Neural cell (in vitro differentiated cells): Measurements from ENCODE around the gene CD4. TPM values are rescaled to one million over a fixed set of nuclear protein-coding genes. Genes with fewer than 3 reads are reported as not detected.
"Not testable (repeated sequence)": the region's sequence is repeated elsewhere in the genome, so short reads cannot be mapped to it uniquely, and the experiment has no call there.

ENCODE experiments used
- H2AFZ ChIP-seq: fragments of 200-600, 300-800 bp; sonication (generic), shearing (Covaris generic); 2 replicates; pipeline ENCODE4 v1.6.0; 2014; ENCODE audit warnings: low read depth, mild to moderate bottlenecking, antibody characterized with exemption, low read length, moderate library complexity
- H3F3A ChIP-seq: fragments of 200-600 bp; shearing (Covaris generic); 2 replicates; pipeline ENCODE4 v1.6.1; 2016; ENCODE audit warnings: mild to moderate bottlenecking, moderate library complexity, mixed read lengths, antibody characterized with exemption, low read length; ENCODE audit not compliant: insufficient read depth, poor library complexity, severe bottlenecking
- H3K27ac ChIP-seq: fragments of 200-600, 300-800 bp; sonication (generic), shearing (Covaris generic); 2 replicates; pipeline ENCODE4 v1.5.1; 2014; ENCODE audit warnings: mild to moderate bottlenecking, low read length, moderate library complexity
- H3K27me3 ChIP-seq: fragments of 300-800, 200-600 bp; sonication (generic), shearing (Covaris generic); 2 replicates; pipeline ENCODE4 v1.6.0; 2014; ENCODE audit warnings: mild to moderate bottlenecking, low read depth, low read length, moderate library complexity; ENCODE audit not compliant: insufficient read depth
- H3K36me3 ChIP-seq: fragments of 300-800, 200-600 bp; sonication (generic), shearing (Covaris generic); 2 replicates; pipeline ENCODE4 v1.5.1; 2014; ENCODE audit warnings: mild to moderate bottlenecking, antibody characterized with exemption, low read length, moderate library complexity; ENCODE audit not compliant: insufficient read depth
- H3K4me2 ChIP-seq: fragments of 300-800, 200-600 bp; sonication (generic), shearing (Covaris generic); 2 replicates; pipeline ENCODE4 v1.6.0; 2014; ENCODE audit warnings: mild to moderate bottlenecking, low read length
- H3K4me3 ChIP-seq: fragments of 300-800, 200-600 bp; sonication (generic), shearing (Covaris generic); 2 replicates; pipeline ENCODE4 v1.5.1; 2014; ENCODE audit warnings: mild to moderate bottlenecking, low read length, moderate library complexity
- H3K79me2 ChIP-seq: fragments of 200-600 bp; shearing (Covaris generic); replicated peaks from 2 replicates; pipeline ENCODE4 v1.6.0; 2014; ENCODE audit warnings: mild to moderate bottlenecking, low read length, moderate library complexity; ENCODE audit not compliant: insufficient read depth
- H3K9ac ChIP-seq: fragments of 300-800, 200-600 bp; sonication (generic), shearing (Covaris generic); 2 replicates; pipeline ENCODE4 v1.6.1; 2016; ENCODE audit warnings: mild to moderate bottlenecking, low read length, mixed read lengths
- H3K9me2 ChIP-seq: fragments of 200-600 bp; shearing (Covaris generic); 2 replicates; pipeline ENCODE4 v1.6.1; 2016; ENCODE audit warnings: mild to moderate bottlenecking, low read length, mixed read lengths; ENCODE audit not compliant: insufficient read depth
- H3K9me3 ChIP-seq: fragments of 200-600, 300-800 bp; sonication (generic), shearing (Covaris generic); 2 replicates; pipeline ENCODE4 v1.6.1; 2016; ENCODE audit warnings: mild to moderate bottlenecking, mixed run types, low read length, moderate library complexity, mixed read lengths
- H4K20me1 ChIP-seq: fragments of 200-600 bp; shearing (Covaris generic); 2 replicates; pipeline ENCODE4 v1.6.1; 2016; ENCODE audit warnings: mild to moderate bottlenecking, mixed run types; ENCODE audit not compliant: insufficient read depth
- CTCF ChIP-seq: fragments of 450-650 bp; IDR thresholded peaks from 2 replicates; pipeline ENCODE4 v1.5.1; 2014; ENCODE audit warnings: antibody characterized with exemption, mild to moderate bottlenecking, moderate library complexity; ENCODE audit not compliant: poor library complexity, severe bottlenecking
- EP300 ChIP-seq: fragments of 450-650 bp; conservative IDR thresholded peaks from 2 replicates; pipeline ENCODE4 v1.6.1; 2014; ENCODE audit warnings: antibody characterized with exemption, mild to moderate bottlenecking, moderate library complexity; ENCODE audit not compliant: poor library complexity, severe bottlenecking
- EZH2 ChIP-seq: fragments of 200-600, 300-800 bp; shearing (Covaris generic), sonication (generic); IDR thresholded peaks from 2 replicates; pipeline ENCODE4 v1.6.1; 2014; ENCODE audit warnings: antibody characterized with exemption, low read length, borderline replicate concordance, mild to moderate bottlenecking; ENCODE audit not compliant: insufficient read depth, poor library complexity, severe bottlenecking
- MXI1 ChIP-seq: fragments of 450-650 bp; conservative IDR thresholded peaks from 2 replicates; pipeline ENCODE4 v1.6.1; 2014; ENCODE audit warnings: antibody characterized with exemption, mild to moderate bottlenecking; ENCODE audit not compliant: poor library complexity, severe bottlenecking
- POLR2AphosphoS5 ChIP-seq: IDR thresholded peaks from 2 replicates; pipeline ENCODE4 v1.6.1; 2012
- RAD21 ChIP-seq: fragments of 450-650 bp; conservative IDR thresholded peaks from 2 replicates; pipeline ENCODE4 v1.6.1; 2014; ENCODE audit warnings: antibody characterized with exemption, mild to moderate bottlenecking, moderate library complexity
- REST ChIP-seq: IDR thresholded peaks from 2 replicates; pipeline ENCODE4 v1.6.1; 2012; ENCODE audit warnings: borderline replicate concordance
- SMC3 ChIP-seq: fragments of 450-650 bp; conservative IDR thresholded peaks from 2 replicates; pipeline ENCODE4 v1.6.1; 2014; ENCODE audit warnings: antibody characterized with exemption, mild to moderate bottlenecking, moderate library complexity; ENCODE audit not compliant: poor library complexity
- TAF1 ChIP-seq: IDR thresholded peaks from 2 replicates; pipeline ENCODE4 v1.6.1; 2012; ENCODE audit warnings: low read depth
- polyA plus RNA-seq: library from polyadenylated mRNA; depleted of rRNA; stranded (reverse); fragments of >200 nt; gene quantifications from 2 replicates; pipeline ENCODE4 v1.2.3, GENCODE V29; 2014

Gene CD4
- polyA plus RNA-seq, 1 donor from 2014 or later, result not detected

- TF ChIP-seq TAF1 (no peak), EZH2 (no peak), SMC3 (no peak), POLR2AphosphoS5 (no peak)
- Histone ChIP-seq H3K4me2 (no peak overlapping the region), H4K20me1 (no peaks in the 10 kb centered on the region), H3K9ac (no peak overlapping the region), H3K27ac (no peak overlapping the region), H3K9me2 (no peaks in the 10 kb centered on the region), H3K4me3 (no peak overlapping the region), H3K27me3 (no peaks in the 10 kb centered on the region), H3K9me3 (no peaks in the 10 kb centered on the region), H2AFZ (no peak overlapping the region), H3K36me3 (no peaks in the 10 kb centered on the region), H3F3A (peaks cover 3% of the 10 kb centered on the region), H3K79me2 (no peaks in the 10 kb centered on the region)
These were observed 73.7 kb downstream of the CD4 start for GRCh38 chr12:6863033-6863432.

DNA sequence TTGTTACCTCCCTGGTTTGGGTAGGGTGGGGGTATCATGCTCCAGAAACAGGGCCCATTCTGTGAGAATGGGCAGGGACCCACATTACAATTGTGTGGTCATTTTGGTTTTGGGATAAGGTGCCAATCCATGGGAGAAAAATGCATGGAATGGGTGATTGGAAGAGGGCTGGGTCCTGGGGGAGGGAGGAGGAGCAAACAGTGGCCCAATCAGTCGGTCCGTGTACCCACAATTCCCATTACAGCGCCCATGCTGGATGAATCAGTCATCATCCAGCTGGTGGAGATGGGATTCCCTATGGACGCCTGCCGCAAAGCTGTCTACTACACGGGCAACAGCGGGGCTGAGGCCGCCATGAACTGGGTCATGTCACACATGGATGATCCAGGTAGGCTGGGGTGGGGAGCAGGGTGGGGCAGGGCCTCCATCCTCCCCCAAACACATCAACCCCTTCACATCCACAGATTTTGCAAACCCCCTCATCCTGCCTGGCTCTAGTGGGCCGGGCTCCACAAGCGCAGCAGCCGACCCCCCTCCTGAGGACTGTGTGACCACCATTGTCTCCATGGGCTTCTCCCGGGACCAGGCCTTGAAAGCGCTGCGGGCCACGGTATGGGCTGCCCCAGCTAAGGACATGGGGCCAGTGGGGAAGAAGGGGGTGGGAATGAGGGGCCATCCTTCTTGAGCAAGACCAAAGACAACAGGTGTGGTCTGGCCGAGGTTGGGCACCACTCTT lies 74.4 kb downstream of the CD4 start:
- H3K9me2 ChIP-seq, result no peaks in the 10 kb centered on the region
- no peaks in the 10 kb centered on the region for H4K20me1 ChIP-seq
- peaks cover 3% of the 10 kb centered on the region for H3F3A ChIP-seq
- H3K9ac ChIP-seq, result no peak overlapping the region
- no peak overlapping the region for H3K27ac ChIP-seq
- H3K36me3 ChIP-seq, result no peaks in the 10 kb centered on the region
- H3K79me2 ChIP-seq, result no peaks in the 10 kb centered on the region
- H3K4me3 ChIP-seq, result no peak overlapping the region
- no peak overlapping the region for H2AFZ ChIP-seq
- no peak for TF ChIP-seq POLR2AphosphoS5
- no peak for TF ChIP-seq TAF1
- TF ChIP-seq CTCF, result no peak
- TF ChIP-seq EZH2, result no peak
- no peak for TF ChIP-seq MXI1
- no peak for TF ChIP-seq EP300
- no peak for TF ChIP-seq SMC3
- no peak for TF ChIP-seq REST
- TF ChIP-seq RAD21, result no peak
- H3K27me3 ChIP-seq, result no peaks in the 10 kb centered on the region
- no peak overlapping the region for H3K4me2 ChIP-seq
- H3K9me3 ChIP-seq, result no peaks in the 10 kb centered on the region

- not testable (repeated sequence) for H3F3A ChIP-seq, H3K27ac ChIP-seq, H3K4me3 ChIP-seq, H3K79me2 ChIP-seq, H3K9me3 ChIP-seq, H2AFZ ChIP-seq, H3K4me2 ChIP-seq, H3K27me3 ChIP-seq, H3K9me2 ChIP-seq, H4K20me1 ChIP-seq, H3K36me3 ChIP-seq, H3K9ac ChIP-seq
These were observed 76.0 kb downstream of the CD4 start for GRCh38 chr12:6865307-6865706.
